RPMI8226 (cell line): ENCODE data around the gene TEKTIP1.
"Not testable (repeated sequence)": the region's sequence is repeated elsewhere in the genome, so short reads cannot be mapped to it uniquely, and the experiment has no call there.

Experiments used
- DNase-seq: peaks from one replicate; pipeline ENCODE4 v3.0.0-alpha.2; 2015

Gene TEKTIP1

DNA sequence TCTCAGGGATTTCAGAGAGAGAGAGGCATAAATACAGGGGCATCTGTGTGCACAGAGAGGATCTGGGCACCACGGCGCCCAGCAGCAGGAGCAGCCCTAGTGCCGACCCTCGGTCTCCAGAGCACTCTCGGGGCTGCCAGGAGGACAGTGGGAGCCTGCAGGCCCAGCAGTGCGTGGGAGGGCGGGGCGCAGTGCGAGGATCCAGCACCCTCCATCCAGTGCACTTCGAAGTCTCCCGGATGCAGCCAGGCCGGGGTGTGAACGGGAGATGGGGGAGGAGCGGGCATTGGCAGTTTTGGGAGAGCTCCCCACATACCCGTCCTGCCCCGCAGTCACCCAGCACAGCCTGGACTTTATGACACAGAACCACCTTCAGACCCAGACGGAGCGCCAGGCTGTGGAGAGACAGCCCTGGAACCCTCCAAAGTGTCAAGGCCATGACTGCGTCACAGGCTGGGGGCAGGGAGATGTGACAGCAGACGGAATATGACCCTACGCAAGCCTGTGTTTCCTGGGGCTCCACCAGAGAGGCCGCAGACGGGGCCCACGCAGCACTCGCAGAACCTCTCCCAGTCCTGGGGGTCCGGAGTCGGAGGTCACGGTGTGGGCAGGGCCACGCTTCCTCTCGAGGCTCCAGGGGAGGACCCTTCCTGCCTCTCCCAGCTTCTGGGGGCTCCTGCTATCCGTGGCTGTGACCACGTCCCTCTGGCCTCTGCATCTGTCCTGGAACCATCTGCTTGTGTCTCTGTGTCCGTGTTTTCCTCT, 14.7 kb upstream of the TEKTIP1 start:
- DNase-seq, result no peak

DNA sequence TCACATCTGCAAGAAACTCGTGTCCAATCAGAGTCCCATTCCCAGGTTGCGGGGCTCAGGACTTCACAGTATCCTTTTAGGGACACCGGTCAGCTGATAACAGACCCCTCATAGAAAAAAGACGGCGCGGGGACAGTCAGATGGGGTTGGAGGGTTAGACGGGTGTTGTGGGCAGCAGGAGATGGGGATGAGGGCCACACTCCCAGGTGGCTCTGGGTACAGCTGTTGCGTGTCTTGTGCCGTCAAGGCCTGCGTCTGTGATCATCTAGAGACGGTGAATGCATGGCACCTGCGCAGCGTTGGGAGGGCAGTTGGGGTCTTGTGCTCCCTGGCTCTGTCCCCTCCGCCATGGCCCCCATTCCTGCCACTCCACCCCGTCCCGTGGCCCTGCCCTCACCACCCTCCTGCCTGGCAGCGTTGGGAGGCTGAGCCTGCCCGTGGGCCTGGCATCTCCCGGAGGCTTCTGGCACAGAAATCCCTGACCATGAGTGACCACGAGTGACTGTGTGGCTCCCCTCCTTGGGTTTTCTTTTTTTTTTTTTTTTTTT, 14.0 kb upstream of the TEKTIP1 start:
- DNase-seq, result no peak

- DNase-seq, result no peak
These were observed 12.3 kb upstream of the TEKTIP1 start for GRCh38 chr19:3526507-3527237.

GRCh38 chr19:3527238-3527910, 11.6 kb upstream of the TEKTIP1 start:
- no peak for DNase-seq

DNA sequence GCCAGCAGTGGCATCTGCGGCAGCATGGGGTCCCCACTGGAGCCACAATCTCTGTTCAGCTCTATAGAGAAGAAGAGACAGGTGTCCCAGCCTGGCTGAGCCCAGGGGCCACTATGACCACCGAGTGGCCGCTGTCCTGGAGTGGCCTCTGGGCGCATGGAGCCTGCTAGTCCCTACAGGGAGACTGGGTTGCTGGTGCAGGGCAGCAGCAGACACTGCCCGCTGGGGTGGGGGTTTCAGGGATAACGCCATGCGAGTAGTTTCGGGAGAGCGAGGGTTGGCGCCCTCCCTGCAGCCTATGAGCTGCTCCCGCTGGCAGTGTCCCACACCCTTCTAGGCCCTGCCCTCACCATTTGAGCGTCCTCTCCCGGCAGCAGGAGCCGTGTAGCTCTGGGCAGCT, 10.9 kb upstream of the TEKTIP1 start:
- no peak for DNase-seq

DNA sequence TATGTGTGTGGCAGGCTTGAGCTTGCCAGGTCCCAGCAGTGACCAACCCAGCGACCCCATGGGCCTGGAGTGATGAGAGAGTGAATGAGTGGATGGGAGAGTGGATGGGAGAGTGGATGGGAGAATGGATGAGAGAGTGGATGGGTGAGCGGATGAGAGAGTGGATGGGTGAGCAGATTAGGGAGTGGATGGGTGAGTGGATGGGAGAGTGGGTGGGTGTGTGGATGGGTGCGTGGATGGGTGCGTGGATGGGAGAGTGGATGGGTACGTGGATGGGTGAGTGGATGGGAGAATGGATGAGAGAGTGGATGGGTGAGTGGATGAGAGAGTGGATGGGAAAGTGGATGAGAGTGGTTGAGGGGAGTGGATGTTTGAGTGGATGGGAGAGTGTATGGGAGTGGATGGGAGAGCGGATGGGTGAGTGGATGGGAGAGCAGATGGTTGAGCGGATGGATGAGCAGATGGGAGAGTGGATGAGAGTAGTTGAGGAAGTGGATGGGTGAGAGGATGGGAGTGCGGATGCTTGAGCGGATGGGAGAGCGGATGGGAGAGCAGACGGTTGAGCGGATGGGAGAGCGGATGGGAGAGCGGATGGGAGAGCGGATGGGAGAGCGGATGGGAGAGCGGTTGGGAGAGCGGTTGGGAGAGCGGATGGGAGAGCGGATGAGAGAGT, 10.3 kb upstream of the TEKTIP1 start:
- no peak for DNase-seq

DNA sequence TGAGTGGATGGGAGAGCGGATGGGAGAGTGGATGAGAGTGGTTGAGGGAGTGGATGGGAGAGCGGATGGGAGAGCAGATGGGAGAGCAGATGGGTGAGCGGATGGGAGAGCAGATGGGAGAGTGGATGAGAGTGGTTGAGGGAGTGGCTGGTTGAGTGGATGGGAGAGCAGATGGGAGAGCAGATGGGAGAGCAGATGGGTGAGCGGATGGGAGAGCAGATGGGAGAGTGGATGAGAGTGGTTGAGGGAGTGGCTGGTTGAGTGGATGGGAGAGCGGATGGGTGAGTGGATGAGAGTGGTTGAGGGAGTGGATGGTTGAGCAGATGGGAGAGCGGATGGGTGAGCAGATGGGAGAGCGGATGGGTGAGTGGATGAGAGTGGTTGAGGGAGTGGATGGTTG, 9.7 kb upstream of the TEKTIP1 start:
- DNase-seq, result not testable (repeated sequence)

GRCh38 chr19:3530389-3530788, 8.6 kb upstream of the TEKTIP1 start:
- no peak for DNase-seq

DNA sequence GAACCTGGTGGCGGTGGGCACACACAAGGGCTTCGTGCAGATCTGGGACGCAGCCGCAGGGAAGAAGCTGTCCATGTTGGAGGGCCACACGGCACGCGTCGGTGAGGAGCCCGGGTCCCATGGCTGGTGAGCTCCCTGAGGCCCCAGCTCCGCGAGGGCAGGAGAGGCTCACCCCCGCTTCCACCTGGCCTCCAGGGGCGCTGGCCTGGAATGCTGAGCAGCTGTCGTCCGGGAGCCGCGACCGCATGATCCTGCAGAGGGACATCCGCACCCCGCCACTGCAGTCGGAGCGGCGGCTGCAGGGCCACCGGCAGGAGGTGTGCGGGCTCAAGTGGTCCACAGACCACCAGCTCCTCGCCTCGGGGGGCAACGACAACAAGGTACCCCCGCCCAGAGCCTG, 7.3 kb upstream of the TEKTIP1 start:
- DNase-seq, result no peak

DNA sequence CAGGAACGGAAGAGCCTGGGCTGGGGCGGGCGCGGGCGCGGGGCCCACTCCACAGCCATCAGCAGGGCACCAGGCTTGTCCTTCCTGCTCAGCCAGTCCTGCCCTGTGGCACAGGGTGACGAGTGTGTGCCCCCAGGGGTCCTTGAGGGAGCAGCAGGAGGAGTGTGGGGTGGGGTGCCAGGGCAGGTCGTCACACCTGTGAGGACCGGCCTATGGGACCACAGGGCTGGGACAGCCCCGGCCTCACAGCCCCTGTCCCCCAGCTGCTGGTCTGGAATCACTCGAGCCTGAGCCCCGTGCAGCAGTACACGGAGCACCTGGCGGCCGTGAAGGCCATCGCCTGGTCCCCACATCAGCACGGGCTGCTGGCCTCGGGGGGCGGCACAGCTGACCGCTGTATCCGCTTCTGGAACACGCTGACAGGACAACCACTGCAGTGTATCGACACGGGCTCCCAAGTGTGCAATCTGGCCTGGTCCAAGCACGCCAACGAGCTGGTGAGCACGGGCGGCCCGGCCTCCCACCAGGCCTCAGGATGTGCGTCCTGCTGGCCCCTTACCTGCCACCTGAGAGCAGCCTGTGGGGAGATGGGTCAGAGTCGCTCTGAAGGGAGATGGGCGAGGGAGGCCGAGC, 6.7 kb upstream of the TEKTIP1 start:
- no peak for DNase-seq

- DNase-seq, result no peak
These were observed 5.9 kb upstream of the TEKTIP1 start for GRCh38 chr19:3533033-3533432.

DNA sequence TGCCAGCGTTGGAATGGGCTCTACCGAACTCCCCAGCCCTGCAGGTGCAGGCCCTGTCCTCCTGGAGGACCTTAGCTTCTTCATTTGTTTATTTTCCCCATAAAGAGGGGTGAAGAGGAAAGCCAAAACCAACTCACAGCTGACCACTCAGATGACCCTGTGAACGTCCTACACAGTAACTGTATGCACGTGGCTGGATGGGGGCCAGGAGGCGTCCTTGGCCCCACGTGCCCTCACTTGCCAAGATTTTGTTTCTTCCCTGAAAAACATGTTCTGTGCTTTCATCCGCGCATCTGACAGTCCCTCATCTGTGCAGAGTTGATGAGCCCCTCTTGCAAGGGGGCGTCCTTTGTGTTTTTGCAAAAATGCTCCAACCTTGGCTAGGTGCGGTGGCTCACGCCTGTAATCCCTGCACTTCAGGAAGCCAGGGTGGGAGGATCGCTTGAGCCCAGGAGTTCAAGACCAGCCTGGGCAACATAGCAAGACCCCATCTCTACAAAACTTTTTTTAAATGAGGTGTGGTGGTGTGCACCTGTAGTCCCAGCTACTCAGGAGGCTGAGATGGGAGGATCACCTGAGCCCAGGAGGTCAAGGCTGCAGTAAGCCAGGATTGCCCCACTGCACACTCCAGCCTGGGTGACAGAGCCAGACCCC, 5.3 kb upstream of the TEKTIP1 start:
- no peak for DNase-seq

GRCh38 chr19:3534375-3535234, 4.4 kb upstream of the TEKTIP1 start:
- no peak for DNase-seq

DNA sequence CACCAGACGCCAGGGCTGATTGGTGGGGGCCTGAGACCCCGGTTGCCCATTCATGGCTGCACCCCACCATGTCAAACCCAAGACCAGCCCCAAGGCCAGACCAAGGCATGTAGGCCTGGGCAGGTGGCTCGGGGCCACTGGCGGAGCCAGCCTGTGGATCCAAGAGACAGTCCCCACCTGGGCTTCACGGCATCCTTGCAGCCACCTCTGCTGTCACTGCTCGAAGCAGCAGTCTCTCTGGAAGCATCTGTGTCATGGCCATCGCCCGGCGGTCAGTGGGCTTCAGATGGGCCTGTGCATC, 3.8 kb upstream of the TEKTIP1 start:
- no peak for DNase-seq

DNA sequence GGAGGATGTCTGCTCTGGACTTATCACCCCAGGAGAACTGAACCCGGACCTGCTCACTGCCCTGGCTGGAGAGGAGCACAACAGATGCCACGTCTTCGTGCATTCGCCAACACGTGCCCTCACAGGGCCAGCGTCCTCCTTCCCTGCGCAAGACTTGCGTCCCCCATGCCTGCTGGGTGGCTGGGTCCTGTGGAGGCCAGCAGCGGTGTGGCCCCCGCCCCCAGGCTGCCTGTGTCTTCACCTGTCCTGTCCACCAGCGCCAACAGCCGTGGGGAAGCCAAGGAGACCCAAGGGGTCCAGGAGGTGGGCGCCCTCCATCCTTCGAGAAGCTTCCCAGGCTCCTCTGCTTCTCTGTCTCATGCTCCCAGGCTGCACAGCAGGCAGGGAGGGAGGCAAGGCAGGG, 3.4 kb upstream of the TEKTIP1 start:
- no peak for DNase-seq

GRCh38 chr19:3535981-3536380, 3.0 kb upstream of the TEKTIP1 start:
- no peak for DNase-seq

GRCh38 chr19:3536429-3537100, 2.4 kb upstream of the TEKTIP1 start:
- no peak for DNase-seq

DNA sequence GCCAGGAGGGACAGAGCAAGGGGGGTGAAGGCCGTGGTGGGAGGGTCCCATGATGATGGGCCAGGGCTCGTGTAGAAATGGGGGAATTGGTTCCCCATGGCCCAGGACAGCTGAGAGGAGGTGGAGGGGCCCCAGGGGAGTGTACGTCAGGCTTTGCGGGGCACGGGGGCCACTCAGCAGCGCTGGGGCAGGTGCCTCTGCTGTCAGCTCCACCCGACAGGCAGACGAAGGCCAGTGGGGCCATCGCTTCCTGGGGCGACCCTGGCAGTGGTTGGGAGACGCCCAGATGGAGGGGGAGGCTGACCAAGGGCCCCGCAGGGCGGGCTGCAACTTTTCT, 1.9 kb upstream of the TEKTIP1 start:
- no peak for DNase-seq

DNA sequence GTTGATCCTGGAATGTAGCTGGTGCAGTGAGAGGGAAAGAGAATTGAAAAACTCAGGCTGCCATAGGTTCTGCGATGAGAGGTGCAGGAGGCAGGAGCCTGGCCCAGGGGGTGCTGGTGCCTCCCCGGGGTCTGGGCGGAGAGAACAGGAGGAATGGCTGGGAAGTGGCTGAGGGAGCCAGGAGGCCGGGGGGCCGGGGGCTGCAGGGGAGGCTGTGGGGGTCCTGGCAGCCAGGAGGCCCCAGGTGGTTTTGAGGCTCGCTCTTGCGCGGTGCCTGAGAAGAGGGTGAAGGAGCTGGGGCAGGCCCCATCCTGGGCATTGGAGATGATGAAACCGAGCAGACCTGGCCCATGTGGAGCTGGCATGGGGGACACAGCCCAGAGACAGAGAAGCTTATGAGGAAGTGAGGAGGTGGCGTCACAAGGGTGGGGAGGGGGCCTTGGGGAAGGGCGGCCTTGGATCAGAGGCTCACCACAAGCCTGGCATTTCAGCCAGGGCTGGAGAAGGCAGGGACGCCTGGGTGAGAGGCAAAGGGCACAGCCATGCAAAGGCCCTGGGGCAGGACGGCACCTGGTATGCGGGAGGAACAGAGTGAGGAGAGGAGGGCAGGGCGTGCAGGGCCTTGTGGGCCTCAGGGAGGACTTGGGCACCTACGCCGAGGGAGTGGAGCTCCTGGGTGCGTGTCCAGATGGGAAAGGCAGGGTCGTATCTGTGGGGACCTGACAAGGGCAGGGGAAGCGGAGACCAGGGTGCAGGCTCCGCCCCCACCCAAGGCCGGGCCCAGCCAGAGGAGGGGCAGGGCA, 1.3 kb upstream of the TEKTIP1 start:
- DNase-seq, result no peak
